Upper lobe of left lung (tissue), 6 donors: ENCODE measurements around the gene ARRB1. TPM values are rescaled to one million over a fixed set of nuclear protein-coding genes. Genes with fewer than 3 reads are reported as not detected.

Experiments used
- ATAC-seq, 2 donors: fragments of 200-7000 bp; cut with Tn5 transposase; one replicate each; pipeline ENCODE4 v1.9.1; 2022; ENCODE audit warnings: mild to moderate bottlenecking in 2 of 2, moderate library complexity in 2 of 2; ENCODE audit not compliant: low FRiP score in 2 of 2
- DNase-seq, 2 donors: peaks; one replicate each; pipeline ENCODE4 v3.0.0-alpha.2; 2019 to 2020
- H3K27ac ChIP-seq, 4 donors: fragments of 200-600 bp; sonication (generic); one replicate each; pipeline ENCODE4 v1.5.1; 2016 to 2019
- H3K27me3 ChIP-seq, 4 donors: fragments of 200-600 bp; sonication (generic); one replicate each; pipeline ENCODE4 v1.5.1; 2017 to 2019
- H3K36me3 ChIP-seq, 4 donors: fragments of 200-600 bp; sonication (generic); one replicate each; pipeline ENCODE4 v1.5.1; 2016 to 2019
- H3K4me1 ChIP-seq, 4 donors: fragments of 200-600 bp; sonication (generic); one replicate each; pipeline ENCODE4 v1.5.1; 2018 to 2019
- H3K4me3 ChIP-seq, 4 donors: fragments of 200-600 bp; sonication (generic); one replicate each; pipeline ENCODE4 v1.5.1; 2017 to 2019; ENCODE audit warnings: mild to moderate bottlenecking in 2 of 4, moderate library complexity in 1 of 4
- H3K9me3 ChIP-seq, 4 donors: fragments of 200-600 bp; sonication (generic); one replicate each; pipeline ENCODE4 v1.5.1; 2018 to 2019
- CTCF ChIP-seq, 6 experiments: fragments of 450-650 bp in 4 of 6; fragments of 200-600 bp in 2 of 6; sonication (generic) in 2 of 6; IDR thresholded peaks; one replicate each; pipeline ENCODE4 v1.5.1; 2016 to 2019; ENCODE audit warnings: antibody characterized with exemption in 6 of 6
- EP300 ChIP-seq, 4 donors: sonication (generic); formaldehyde crosslinking; IDR thresholded peaks; one replicate each; pipeline ENCODE4 v1.5.1; 2017; ENCODE audit warnings: antibody characterized with exemption in 4 of 4, control low read depth in 2 of 4
- POLR2A ChIP-seq, 4 donors: fragments of 450-650 bp; IDR thresholded peaks; one replicate each; pipeline ENCODE4 v1.5.1; 2016 to 2017; ENCODE audit warnings: antibody characterized with exemption in 4 of 4, mild to moderate bottlenecking in 2 of 4
- POLR2AphosphoS5 ChIP-seq, 2 donors: sonication (generic); formaldehyde crosslinking; IDR thresholded peaks; one replicate each; pipeline ENCODE4 v1.5.1; 2017; ENCODE audit warnings: antibody characterized with exemption in 2 of 2
- WGBS, 2 donors: methylation state at CpG; one replicate each; pipeline ENCODE4 v1.1.5; 2017 to 2018; 5-methylcytosine and 5-hydroxymethylcytosine counted together
- total RNA-seq, 6 donors: library from RNA; depleted of rRNA in 4 of 6; stranded (reverse); fragments of >200 nt in 4 of 6; gene quantifications; one replicate each; pipeline versions ENCODE4 v1.1.0 to v1.2.1, GENCODE V29; 2016 to 2021
- donor health status: DM: no; HTN: no; CAD: no; lungs with moderate emphysema.
- donor health status: DM: no; HTN: yes; CAD: no; lungs with severe emphysema.

ARRB1 gene
- total RNA-seq, 6 donors from 2014 or later: 119 to 235 (median 170) TPM

DNA sequence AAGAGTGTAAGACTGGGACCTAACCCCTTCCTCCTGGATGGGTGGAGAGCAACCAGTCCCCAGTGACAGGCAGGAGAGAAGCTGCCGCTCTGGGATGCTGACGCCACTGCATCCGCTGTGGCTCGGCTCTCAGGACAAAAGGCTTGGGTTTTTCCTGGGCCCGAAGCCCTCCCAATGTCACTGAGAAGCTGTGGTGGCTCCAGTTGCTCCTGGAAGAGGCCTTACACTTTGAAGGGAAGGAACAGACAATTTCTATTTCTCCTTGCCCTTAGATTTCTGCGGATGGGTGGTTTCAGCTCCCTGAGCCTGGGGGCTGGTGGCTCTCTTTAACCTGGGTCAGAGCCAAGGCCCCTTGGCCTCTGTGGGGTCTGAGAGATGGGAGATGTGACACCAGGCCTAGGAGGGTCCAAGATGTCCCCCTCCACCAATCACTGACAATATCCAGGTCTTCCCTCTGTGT, 89.5 kb downstream of the ARRB1 start:
- peaks cover 0 to 19% (median 13%) of the 10 kb centered on the region in 4 donors for H3K36me3 ChIP-seq
- DNase-seq (no peak), ATAC-seq (no peak)
- H3K9me3 ChIP-seq: no peaks in the 10 kb centered on the region
- peaks cover 6 to 38% (median 31%) of the 10 kb centered on the region in 4 donors for H3K4me1 ChIP-seq
- 50 to 64% methylated on average over 2 to 6 of the region's 6 CpGs for WGBS, 2 donors
- TF ChIP-seq CTCF (IDR thresholded peaks at IDR 0.05) (no peak), POLR2A (IDR thresholded peaks at IDR 0.05) (no peak), EP300 (IDR thresholded peaks at IDR 0.05) (no peak), POLR2AphosphoS5 (IDR thresholded peaks at IDR 0.05) (no peak)
- H3K27ac ChIP-seq: peak overlapping the region in 1 of 4 donors; percentile 22
- no peak overlapping the region for H3K4me3 ChIP-seq
- no peaks in the 10 kb centered on the region for H3K27me3 ChIP-seq

DNA sequence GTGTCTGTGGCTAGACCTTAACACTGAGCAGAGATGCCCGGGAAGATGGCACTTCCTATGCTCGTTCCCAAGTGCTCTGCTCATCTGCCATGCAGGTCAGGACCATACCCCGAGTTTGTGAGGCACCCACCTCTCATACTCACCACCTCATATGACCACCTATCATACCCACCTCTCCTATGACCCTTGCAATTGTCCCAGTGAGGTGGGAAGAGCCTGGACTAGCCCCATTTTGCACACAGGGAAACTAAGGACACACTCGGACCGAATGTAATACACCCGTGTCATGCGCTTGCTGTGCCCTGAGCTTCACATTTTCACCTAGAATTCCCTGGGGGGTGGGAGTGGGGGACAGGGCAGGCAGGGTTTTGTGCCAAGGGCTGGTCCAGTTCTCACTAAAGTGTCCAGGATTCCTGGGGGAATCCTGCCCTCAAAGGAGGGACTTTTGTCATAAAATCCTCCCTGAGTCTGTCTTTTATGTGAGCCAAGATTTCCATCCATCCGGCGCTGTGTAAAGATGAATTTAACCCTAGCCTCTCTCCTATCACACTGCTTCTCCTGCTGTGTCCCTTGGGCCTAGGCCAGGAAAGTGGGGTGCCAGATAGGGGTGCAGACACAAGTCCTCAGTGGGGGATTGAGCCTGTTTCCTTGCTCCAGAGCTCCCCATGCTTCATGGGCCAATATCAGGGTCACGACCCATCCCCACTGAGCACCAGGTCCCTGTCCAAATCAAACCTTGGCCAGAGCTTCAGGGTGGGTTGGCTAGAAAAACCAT, 90.9 kb downstream of the ARRB1 start:
- TF ChIP-seq CTCF (IDR thresholded peaks at IDR 0.05): no peak
- TF ChIP-seq POLR2AphosphoS5 (IDR thresholded peaks at IDR 0.05): peak in 1 of 2 donors; percentile 29
- peak in 1 of 4 donors; percentile 14 for TF ChIP-seq POLR2A (IDR thresholded peaks at IDR 0.05)
- no peak for TF ChIP-seq EP300 (IDR thresholded peaks at IDR 0.05)
- peaks cover 0 to 5% (median 2%) of the 10 kb centered on the region in 4 donors for H3K36me3 ChIP-seq
- H3K27ac ChIP-seq: no peak overlapping the region
- H3K27me3 ChIP-seq: no peaks in the 10 kb centered on the region
- DNase-seq (no peak), ATAC-seq (peak in 1 of 2 donors; percentile 15)
- no peak overlapping the region for H3K4me3 ChIP-seq
- WGBS, 2 donors: 52 to 55% methylated on average over 7 to 10 of the region's 10 CpGs
- H3K9me3 ChIP-seq: no peaks in the 10 kb centered on the region
- H3K4me1 ChIP-seq: peaks cover 6 to 38% (median 31%) of the 10 kb centered on the region in 4 donors

DNA sequence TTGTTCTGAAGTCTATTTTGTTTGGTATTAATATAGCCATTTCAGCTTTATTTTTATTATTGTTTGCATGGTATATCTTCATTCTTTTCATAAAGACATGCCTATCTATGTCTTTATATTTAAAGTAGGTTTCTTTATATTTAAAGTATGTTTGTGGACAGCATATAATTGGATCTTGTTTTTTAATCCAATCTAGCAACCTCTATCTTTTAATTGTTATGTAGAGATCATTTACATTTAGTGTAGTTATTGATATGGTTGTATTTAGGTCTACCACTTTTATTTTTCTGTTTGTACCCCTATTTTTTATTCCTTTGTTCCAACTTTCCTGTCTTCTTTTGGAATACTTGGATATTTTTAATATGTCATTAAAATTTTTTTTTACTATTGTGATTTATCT, 97.1 kb downstream of the ARRB1 start:
- H3K27me3 ChIP-seq: no peaks in the 10 kb centered on the region
- no peaks in the 10 kb centered on the region for H3K36me3 ChIP-seq
- no peak overlapping the region for H3K27ac ChIP-seq
- no peak for TF ChIP-seq EP300 (IDR thresholded peaks at IDR 0.05)
- no peak for TF ChIP-seq POLR2AphosphoS5 (IDR thresholded peaks at IDR 0.05)
- TF ChIP-seq CTCF (IDR thresholded peaks at IDR 0.05): no peak
- no peak for TF ChIP-seq POLR2A (IDR thresholded peaks at IDR 0.05)
- H3K4me3 ChIP-seq: no peak overlapping the region
- H3K9me3 ChIP-seq: peaks cover 0 to 6% (median 2%) of the 10 kb centered on the region in 4 donors
- DNase-seq (no peak), ATAC-seq (no peak)
- H3K4me1 ChIP-seq: no peaks in the 10 kb centered on the region

DNA sequence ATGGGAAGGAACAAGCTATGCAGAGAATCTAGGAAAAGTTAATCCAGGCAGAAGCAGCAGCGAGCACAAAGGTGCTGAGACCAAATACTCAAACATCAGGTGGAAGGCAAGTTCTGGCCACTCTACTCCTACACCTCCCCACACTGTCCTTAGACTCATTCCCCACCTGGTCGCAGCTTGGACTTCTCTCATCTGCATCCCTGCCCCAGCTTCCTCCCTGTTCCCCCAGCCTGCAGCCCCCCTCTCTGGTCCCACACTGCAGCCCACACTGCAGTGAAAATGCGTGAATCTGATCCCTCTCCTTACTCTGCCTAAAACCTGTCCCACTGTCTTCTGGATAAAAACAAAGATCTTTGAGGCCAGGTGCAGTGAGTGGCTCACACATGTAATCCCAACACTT, 101.8 kb downstream of the ARRB1 start:
- ATAC-seq: no peak
- Histone ChIP-seq H3K9me3 (peaks cover 0 to 6% (median 2%) of the 10 kb centered on the region in 4 donors), H3K4me3 (no peak overlapping the region), H3K4me1 (peaks cover 0 to 7% (median 2%) of the 10 kb centered on the region in 4 donors), H3K27me3 (no peaks in the 10 kb centered on the region), H3K36me3 (no peaks in the 10 kb centered on the region), H3K27ac (no peak overlapping the region)
- peak in 1 of 2 donors; percentile 14 for DNase-seq
- TF ChIP-seq CTCF (IDR thresholded peaks at IDR 0.05): no peak
- TF ChIP-seq EP300 (IDR thresholded peaks at IDR 0.05): no peak
- no peak for TF ChIP-seq POLR2A (IDR thresholded peaks at IDR 0.05)
- TF ChIP-seq POLR2AphosphoS5 (IDR thresholded peaks at IDR 0.05): no peak
- WGBS, 2 donors: 54 to 66% methylated on average over 3 of the region's 3 CpGs
